CD4-positive, alpha-beta T cell treated with Interleukin-21 for 1 hour (primary cell): ENCODE measurements around the gene LPAR3.

Experiments
- DNase-seq: peaks from one replicate; pipeline ENCODE4 v3.0.0-alpha.2; 2020

LPAR3 gene

GRCh38 chr1:84773195-84773594 is 119.8 kb downstream of the LPAR3 start:
- no peak for DNase-seq

- DNase-seq: peak; percentile 70
These were observed 120.5 kb downstream of the LPAR3 start for GRCh38 chr1:84772428-84772943.

GRCh38 chr1:84771895-84772294 is 121.1 kb downstream of the LPAR3 start:
- no peak for DNase-seq

- DNase-seq: no peak
These were observed 122.5 kb downstream of the LPAR3 start for GRCh38 chr1:84770481-84770880.

GRCh38 chr1:84769636-84770035 is 123.4 kb downstream of the LPAR3 start:
- DNase-seq: no peak

DNA sequence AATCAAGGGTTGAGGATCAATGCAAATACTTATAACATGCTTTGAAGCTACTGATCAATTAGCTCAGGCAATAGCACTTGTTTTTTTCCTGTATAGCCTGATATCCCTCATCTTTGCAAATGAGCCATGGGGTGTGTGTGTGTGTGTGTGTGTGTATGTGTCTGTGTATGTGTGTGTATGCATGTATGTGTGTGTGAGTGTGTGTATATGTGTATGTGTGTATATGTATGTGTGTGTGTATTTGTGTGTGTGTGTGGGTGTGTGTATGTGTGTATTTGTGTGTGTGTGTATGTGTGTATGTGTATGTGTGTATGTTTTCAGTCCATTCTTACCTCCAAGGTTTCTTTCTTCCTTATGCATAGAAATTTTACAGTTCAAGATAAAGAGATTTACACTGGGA is 124.4 kb downstream of the LPAR3 start:
- no peak for DNase-seq

DNA sequence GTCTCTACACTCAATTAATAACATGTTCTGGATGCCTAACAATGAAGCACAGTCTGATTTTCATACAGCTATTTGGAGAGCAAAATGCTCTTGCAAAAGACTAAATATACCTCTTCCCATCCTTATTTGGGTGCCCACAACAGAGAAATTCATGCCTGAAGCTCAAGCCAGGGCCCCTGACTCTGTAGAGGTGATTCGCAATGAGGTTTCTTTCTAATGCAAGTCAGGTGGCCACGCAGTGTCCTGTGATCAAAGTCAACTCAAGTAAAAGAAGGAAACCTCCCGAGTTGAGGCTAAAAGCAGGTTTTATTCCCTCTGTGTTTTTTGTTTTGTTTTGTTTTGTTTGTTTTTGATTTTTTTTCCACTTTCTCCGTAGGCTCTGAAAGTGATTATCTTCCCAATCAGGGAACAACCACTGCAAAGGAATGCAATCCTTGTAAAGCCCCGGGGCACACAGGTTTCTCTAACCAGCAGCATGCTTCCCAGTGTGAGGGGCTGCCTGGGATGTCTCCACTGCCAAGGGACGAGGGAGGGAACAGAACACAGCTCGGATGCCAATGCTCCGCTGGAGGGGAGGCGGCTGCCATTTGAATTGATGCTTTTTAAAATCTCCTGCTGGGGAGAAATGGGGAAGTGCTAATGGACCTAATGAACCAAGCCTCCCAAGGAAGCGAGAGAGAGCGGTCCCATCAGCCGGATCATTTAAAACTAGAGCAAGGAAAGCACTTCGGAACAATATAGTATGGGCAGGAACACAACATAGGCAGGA is 128.9 kb downstream of the LPAR3 start:
- no peak for DNase-seq

DNA sequence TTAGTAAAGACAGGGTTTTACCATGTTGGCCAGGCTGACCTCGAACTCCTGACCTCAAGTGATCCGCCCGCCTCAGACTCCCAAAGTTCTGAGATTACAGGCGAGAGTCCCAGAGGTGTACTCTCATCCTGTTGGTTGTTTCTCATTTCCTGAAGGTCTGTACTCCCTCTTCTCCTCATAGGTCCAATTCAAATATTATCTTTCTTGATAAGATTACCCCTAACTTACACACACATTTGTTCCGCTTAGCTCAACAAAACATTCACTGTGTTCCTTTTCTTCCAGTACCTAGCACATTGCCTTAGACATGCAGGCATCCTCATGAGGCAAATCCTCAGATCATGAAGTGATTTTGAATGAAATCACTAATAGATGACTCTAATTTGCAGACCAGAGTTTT is 130.3 kb downstream of the LPAR3 start:
- DNase-seq: no peak
